Activated effector memory CD4-positive, alpha-beta T cell treated with anti-CD3 and anti-CD28 coated beads, Interleukin-2, amount 50 U/mL, for 16 hours (primary cell): Measurements from ENCODE around the gene WDR74.
"Not testable (repeated sequence)": the region's sequence is repeated elsewhere in the genome, so short reads cannot be mapped to it uniquely, and the experiment has no call there.

Experiments
- DNase-seq: peaks from one replicate; pipeline ENCODE4 v3.0.0-alpha.2; 2020

Gene WDR74

DNA sequence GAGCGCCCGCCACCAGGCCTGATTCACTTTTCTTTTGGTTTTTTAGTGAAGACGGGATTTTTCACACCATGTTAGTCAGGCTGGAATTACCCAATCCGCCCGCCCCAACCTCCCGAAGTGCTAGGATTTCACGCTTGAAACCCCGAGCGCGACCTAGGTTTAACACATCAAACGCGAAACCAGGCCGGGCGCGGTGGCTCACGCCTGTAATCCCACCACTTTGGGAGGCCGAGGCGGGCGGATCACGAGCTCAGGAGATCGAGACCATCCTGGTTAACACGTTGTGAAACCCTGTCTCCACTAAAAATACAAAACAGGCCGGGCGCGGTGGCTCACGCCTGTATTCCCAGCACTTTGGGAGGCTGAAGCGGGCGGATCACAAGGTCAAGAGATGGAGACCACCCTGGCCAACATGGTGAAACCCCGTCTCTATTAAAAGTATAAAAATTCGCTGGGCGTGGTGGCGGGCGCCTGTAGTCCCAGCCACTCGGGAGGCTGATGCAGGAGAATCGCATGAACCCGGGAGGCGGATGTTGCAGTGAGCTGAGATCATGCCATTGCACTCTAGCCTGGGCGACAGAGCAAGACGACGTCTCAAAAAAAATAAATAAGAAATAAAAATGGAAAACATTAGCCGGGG, 1.5 kb upstream of the WDR74 start:
- peak; percentile 93 for DNase-seq

DNA sequence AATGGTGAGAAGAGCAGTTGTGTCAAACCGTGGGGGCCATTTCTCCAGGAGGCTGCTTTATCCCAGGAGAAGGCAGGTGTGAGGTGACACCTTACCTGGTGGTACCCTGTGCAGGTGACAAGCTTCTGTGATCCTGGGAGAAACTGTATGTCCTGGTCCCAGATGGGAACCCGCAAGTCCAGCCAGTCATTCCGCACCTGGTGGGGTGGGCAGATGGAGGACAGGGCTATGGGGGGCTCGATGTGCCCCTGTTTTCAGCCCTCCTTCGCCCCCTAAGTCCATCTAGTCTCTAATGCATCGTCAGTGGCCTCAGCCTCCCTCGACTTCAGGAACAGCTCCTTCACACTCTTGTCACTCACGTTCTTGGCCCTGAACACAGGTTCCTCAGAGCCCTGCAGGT, 4.1 kb downstream of the WDR74 start:
- DNase-seq: no peak

DNA sequence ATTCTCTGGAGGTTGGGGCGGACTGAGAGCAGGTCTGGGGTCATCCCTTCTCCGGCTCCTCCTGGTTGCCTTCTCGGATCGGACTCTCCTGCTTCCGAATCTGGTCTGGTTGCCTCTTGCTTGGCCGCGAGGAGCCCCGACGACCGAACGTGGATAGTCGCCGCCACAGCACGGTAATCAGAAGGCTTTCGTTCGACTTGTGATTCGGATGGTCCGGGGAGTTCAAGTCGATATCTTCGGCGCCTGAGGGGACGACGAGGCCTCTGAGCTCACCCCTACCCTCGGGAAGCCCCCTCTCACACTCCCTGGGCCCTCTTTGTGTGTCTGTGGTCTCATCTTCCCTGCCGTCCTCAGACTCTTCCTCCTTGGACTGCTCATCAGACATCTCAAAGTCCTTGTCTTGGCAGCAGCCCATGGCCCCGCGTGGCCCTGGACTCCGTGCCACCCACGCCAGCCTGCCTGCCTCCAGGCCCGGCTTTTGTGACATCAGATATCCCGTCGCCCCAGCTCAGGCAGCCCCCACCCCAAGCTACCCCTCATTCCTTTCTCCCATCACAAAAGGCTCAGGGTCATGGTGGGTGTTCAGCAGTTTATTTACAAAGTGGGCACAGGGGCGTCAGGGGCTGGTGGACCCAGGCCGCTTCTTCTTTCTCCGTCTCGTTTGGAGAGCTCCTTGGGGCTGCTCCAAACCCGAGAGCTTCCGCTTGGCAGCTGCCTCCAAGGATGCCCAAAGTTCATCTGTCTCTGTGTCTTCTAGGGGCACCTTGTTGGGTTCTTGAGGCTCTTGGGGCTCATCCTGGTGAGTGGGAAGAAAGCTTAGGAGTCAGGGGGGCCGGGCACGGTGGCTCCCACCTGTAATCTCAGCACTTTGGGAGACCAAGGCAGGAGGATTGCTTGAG, 6.8 kb downstream of the WDR74 start, which contains the start of gene TEX54:
Gene TEX54 (minus strand): TSS at position 506 of the 899 bp plus-strand sequence.
- peak; percentile 66 for DNase-seq

DNA sequence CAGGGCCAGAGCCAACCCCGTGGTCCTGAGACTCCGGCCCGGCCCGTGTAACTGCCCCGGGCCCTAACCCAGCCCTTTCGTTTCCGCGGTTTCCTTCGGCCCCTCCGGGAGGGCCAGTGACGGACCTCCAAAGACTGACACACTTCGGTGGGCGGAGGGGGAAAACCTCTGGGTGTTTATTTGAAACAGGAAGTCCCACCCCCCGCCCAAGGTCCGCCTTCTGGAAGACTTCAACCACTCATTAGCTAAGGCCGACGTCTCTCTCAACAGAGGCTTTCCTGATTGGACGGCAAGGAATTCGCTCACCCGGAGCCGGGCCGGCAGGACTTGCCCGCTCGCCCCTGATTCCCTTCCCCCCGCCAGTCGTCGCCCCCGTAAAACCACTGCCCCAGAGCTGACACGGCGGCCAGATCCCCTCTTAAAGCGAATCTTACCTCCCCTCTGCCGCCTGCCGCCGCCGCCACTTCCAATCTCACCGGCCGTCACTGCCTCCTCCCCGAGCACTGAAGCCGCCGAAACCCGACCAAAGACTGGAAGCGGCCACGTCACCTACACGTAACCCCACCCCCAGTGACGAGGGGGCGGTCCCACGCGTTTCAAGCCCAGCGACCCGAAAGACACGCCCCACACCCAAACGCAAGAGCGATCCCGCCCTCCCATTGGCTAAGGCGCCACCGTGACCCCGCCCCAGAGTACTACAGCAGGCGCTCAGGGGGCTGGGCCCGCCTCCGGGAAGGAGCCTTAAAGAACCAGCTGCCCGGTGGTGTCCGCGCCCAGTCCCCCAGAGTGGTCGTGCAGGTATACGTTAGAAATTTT, 7.7 kb downstream of the WDR74 start, which contains the start of gene STX5:
Gene STX5 (minus strand): TSS at position 532 of the 816 bp plus-strand sequence. CDS start 808 bp downstream, outside the sequence.
- peak; percentile 100 for DNase-seq

DNA sequence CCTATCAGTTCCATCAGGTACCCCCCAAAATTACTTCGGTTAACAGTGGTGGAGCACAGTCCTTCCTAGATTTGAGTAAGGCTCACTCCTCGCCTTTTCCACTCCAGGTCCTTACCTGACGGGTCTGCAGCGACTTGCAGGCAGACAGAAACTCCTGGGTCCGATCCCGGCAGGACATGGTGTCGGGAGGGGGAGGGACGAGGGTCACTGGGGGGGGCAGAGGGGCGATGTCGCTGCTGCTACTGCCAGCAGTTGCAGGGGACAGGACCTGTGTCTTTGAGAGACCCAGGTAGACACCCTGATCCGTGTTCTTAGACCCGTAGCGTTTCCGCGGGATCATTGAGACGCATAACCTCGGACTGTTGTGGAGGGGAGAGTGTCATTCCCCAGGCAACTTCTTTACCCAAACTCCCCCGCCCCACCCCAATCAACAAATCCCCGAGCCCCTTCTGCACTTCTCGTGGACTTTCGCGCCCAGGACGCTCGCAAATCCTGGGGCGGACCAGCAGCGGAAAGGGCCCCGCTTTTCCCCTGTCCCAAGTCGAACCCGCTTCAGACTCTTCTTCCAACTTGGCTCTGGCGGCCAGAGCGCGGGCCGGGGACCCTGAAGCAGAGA, 8.4 kb downstream of the WDR74 start:
- DNase-seq: no peak

DNA sequence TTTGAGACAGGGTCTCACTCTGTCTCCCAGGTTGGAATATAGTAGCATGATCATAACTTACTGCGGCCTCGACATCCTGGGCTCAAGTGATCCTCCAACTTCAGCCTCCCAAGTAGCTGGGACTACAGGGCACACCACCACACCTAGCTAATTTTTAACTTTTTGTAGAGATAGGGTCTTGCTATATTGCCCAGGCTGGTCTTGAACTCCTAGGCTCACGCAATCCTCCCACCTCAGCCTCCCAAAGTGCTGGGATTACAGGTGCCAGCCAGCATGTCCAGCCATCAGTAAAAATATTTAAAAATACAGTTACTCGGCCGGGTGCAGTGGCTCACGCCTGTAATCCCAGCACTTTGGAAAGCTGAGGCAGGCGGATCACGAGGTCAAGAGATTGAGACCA, 11.3 kb downstream of the WDR74 start:
- DNase-seq: not testable (repeated sequence)

DNA sequence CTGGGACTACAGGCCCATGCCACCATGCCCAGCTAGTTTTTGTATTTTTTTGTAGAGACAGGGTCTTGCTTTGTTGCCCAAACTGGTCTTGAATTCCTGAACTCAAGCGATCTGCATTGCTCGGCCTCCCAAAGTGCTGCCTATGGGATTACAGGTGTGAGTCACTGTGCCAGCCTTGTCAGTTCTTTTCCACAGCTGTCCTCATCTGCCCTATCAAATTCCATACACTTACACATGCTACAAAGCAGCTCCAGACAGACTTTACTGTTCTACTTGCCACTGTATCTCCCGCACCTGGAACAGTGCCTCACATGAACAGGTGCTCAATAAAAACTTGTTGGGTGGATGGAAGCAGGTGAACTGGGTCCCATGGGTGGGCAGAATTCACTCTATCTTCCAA, 15.7 kb downstream of the WDR74 start:
- no peak for DNase-seq

DNA sequence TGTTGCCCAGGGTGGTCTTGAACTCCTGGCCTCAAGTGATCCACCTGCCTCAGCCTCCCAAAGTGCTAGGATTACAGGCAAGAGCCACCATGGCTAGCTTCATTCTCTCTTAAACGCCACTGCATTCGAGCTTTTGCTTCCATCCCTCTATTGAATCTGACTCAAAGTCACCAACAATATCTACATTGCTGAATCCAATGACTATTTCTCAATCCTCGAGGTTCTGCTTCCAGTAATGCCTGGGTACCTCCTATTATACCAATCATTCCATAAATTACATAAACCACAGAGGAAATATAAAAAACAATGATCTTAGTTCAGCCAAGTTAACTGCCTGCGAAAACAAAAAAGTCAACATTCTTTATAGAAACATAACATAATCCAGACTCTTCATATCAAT, 22.3 kb downstream of the WDR74 start:
- DNase-seq: no peak

DNA sequence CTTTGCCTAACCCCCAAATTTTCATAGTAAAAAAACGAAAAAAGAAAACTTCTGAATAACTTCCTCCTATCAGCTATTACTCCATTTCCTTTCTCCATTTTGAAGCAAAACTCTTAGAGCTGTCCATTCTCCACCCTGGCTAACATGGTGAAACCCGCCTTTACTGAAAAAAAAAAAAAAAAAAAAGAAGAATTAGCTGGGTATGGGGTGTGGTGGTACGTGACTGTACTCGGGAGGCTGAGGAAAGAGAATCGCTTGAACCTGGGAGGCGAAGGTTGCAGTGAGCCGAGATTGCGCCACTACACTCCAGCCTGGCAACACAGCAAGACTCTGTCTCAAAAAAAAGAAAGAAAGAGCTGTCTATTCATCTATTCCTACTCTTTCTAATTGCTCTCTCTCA, 22.8 kb downstream of the WDR74 start:
- no peak for DNase-seq

DNA sequence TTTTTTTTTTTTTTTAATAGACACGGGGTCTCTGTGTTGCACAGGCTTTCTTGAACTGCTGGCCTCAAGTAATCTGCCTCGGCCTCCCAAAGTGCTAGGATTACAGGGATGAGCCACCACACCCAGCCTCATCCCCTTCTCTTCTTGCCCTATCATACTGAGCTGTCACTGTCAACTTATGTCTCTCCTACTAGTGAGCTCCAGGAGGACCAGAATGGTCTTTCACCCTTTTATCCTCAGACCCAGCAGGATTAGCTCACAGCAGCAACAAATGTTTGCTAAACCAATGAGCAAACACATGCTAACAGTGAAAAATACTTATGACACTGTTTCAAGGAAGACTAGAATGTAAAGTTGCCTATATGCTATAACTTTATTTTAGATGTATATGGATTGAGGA, 27.7 kb downstream of the WDR74 start:
- no peak for DNase-seq

DNA sequence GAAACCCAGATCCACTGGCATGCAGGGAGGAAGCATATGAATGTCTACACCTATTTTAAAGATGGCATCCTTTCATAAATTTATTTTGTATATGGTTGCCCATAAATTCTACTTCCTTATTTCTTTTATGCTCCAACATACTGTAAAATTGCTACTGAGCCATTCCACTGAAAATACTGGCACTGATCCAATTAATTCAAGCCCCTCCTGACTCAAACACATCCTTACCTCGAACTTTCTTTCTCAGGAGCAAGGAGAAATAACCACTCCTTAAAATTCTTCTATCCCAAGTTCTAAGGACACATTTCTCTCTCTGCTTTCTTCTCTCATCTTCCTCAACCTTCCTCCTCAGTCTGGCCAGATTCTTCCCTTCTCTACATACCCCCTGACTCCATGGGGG, 28.6 kb downstream of the WDR74 start:
- DNase-seq: no peak

DNA sequence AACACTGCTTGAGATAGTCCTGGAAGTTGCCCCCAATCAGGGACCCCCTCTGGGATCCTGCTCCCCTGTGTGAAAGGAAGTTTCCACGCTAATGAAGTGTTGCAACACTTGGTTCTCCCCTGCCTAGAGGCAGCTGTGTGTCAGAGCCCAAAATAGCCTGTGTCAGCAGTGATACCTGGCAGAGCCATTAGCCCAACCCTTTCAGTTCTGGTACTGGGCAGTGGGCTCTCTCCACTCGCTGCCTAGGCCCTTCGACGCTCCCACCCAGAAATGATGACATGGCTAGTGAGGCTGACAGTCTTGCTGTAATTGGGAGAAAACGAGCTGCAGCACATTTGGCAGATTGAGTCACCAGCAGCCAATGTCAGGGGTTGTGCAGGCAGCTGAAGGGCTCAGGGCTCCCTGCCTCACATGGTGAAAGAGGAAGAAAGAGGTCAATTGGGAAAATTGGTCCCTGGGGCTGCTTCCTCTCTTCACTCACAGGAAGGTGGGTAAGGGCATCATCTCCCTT, 32.7 kb downstream of the WDR74 start:
- DNase-seq: no peak

DNA sequence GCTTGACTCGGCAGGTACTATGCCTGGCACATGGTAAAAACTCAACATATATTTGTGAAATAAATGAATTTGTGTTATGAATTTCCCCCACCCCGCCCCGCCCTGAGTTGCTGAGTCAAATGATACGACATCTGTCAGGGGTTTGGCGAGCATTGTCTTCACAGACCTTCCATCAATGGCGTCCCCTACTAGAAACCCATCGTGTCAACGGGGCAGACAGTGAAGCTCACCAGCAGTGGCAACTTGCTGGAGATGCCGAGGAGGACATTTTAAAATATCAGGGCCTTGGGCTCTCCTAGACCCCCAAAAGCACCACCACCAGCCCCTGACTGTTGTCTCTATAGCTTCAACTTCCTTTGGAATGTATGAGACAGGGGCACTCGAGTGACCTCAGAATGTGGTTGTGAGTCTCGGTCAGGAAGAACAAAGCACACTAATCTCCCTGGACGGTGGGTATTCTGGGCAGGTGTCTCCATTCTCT, 33.4 kb downstream of the WDR74 start:
- DNase-seq: peak; percentile 68

DNA sequence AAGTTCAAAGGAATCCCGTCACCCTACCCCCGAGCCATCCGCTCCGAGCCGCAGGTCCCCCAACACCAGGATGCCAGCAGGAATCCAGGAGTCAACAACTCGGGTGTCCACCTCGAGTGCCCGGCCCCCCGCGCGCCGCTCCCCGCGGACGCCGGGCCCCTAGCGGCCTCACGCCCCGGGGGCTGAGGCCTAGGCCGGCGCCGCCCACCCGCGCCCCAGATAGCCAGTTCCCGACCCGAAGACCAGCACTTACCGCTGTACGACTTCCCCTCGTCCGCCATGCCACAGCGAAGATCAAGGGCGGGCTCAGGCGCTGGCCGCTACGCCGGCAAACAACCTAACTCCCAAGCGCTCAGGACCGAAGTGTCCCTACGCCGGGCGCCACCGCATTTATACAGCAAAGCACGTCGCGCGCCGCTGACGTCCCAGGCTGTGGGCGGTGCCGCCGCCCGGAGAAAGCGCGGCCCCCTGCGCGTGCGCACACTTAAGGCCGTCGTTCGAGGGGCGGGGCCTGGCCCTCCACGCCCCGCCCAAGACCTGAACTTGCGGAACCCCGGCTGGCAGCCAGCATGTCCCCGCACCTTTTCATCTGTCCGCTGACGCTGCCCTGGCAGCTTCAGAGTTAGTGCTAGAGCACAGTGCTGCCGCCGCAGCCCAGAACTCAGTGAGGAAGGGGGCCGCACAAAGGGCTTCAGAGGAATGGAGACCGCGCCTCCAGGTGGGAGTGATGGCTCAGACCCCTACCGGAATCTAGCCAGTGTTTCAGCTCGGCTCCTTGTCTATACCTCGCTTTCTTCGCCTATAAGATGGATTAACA, 34.1 kb downstream of the WDR74 start, which contains the start of gene NXF1:
Gene NXF1 (minus strand): TSS at position 365 of the 817 bp plus-strand sequence. CDS start 84 bp downstream, at position 281.
- DNase-seq: peak; percentile 98

DNA sequence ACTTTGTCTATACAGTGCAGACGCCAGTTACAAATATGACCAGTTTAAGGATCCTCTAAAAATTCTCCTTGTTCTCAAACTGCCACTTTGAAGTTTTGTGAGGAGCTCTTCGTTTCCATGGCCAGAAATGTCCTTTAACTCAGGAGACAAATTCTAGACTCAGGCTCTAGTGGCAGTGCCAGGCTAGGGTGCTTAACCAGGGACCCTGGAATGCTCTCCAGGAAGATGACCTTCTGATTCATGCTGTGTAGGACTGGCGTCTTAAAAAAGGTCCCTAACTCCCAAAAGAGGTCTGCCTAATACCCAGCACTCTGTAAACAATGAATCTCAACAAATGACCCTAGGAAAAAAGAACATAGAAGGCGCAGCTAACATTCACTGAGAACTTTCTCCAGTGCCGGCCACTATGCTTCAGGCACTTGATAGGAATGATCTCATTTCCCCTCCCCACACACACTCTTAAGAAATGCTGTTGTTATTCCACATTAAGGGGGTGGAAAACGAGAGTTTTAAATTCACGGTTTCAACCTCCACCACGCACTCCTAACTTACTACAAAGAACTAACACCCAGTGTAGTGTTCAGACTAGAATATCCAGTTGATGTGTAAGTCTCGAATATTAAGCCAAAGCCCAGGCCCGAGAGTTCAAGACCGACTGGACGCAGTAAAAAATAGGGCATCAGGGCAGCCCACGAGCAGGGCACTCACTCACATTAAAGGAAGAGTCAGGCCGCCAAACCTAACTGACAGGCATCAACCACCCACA, 34.9 kb downstream of the WDR74 start:
- no peak for DNase-seq

DNA sequence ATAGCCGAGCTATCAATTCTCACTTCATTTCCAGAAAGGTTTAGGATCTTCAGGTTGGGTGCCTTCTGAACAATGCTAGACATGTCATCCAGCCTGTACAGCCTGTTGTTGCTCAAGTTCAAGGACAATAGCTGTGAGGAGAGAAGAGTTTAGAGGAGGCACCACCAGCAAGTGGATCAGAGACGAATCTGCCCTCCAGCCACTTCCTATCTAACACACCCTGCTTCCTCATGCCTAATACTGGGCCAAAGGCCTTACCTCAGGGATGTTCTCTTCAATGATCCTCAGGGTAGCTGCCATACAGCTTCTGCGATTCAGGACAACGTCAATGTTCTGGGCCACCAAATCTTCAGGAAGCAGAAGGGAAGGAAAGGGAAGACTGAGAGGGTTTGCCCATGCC, 38.3 kb downstream of the WDR74 start:
- DNase-seq: no peak

DNA sequence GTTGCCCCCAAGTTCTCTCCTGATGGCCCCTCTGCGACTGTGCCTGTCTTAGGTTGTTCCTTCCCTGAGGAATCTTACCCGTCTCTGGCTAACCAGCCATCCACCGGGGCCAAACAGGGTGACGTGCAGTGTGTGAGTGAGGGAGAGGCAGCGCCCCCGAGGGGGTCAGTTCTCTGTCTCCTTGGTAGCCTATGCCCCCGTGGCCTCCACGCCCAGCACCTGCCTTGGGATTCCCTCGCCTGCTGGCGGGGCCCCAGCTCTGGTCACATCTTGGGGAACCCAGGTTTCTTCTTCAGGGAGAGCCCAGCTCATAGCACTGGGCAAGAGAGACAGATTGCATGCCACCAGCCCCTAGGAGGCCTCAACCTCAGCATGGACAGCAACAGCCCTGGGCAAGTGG, 39.9 kb downstream of the WDR74 start:
- DNase-seq: no peak

DNA sequence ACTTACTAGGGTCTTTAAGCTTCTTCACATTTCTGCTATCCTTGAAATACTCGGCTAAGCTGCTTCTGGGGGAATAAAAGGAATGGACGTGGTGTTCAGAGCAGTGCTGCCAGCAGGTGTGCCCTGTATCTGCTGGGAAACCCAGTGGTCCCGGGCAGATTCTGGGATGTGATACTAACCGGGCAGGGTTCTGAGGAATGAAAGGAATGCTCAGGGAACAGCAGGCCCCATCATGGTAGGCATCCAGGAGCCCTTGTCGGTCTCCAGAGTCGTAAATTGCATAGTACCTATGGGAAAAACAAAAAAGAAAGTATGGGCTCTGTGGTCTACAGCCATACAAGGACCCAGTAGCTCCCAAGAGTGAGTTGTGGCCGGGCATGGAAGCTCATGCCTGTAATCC, 43.1 kb downstream of the WDR74 start:
- no peak for DNase-seq

DNA sequence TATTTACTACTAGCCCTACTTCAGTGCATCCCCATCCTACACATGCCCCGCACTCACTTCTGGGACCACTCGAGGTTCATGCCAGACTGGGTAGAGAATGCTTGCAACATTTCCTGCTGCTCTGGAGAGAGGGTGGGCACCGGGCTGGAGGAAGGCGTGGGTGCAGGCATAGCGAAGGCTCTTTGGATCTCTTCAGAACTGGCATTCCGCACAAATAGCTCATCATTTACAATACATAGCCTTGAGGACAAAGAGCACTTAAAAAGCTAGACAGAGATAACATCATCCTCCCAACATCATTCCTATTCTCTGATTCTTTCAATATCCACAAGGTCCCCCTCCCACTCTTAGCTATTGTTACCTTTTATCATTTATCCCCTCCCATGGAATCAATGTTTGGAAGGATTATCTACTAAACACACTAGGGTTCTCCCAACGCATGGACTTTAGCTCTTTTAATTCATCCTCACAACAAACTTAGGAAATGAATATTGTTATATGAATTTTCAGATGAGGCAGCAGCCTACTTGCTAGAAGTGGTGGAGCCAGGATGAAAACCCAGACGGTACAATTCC, 45.1 kb downstream of the WDR74 start:
- DNase-seq: no peak

DNA sequence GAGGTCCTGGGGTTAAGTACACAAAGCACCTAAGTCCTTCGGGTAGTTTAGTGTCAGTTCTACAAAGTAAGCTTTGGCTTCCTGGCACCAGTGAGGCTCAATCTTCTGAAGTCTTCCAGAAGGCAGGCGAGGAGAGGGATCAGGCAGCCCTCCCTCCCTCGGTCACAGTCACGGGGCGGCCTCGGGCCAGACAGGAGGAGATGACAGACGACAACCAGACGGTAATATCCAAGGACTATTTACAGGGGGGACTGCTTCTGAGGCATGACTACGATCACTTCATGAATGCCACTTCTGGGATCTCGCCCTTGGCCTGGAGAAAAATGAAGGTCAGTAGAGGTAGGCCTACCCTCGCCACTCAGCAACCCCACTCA, 47.2 kb downstream of the WDR74 start:
- DNase-seq: no peak
